HG03139 (cell line): ENCODE data around the gene PPP2R2D.
"Not testable (repeated sequence)": the region's sequence is repeated elsewhere in the genome, so short reads cannot be mapped to it uniquely, and the experiment has no call there.

ENCODE experiments used
- ATAC-seq: cut with Tn5 transposase; IDR thresholded peaks from one replicate; pipeline ENCODE4 v1.9.1; 2021; ENCODE audit not compliant: unreplicated experiment

PPP2R2D gene

GRCh38 chr10:131866673-131867072 is 34.1 kb upstream of the PPP2R2D start:
- ATAC-seq = no peak

- no peak for ATAC-seq
These were observed 32.4 kb upstream of the PPP2R2D start for GRCh38 chr10:131868436-131868835.

GRCh38 chr10:131869344-131869743 is 31.5 kb upstream of the PPP2R2D start:
- ATAC-seq = no peak

- no peak for ATAC-seq
These were observed 30.4 kb upstream of the PPP2R2D start for GRCh38 chr10:131870411-131870810.

- ATAC-seq = no peak
These were observed 29.8 kb upstream of the PPP2R2D start for GRCh38 chr10:131870831-131871672.

- no peak for ATAC-seq
These were observed 29.2 kb upstream of the PPP2R2D start for GRCh38 chr10:131871673-131872005.

GRCh38 chr10:131872011-131872826 is 28.6 kb upstream of the PPP2R2D start:
- ATAC-seq = no peak

GRCh38 chr10:131872827-131873375 is 27.9 kb upstream of the PPP2R2D start:
- ATAC-seq = no peak

- no peak for ATAC-seq
These were observed 25.8 kb upstream of the PPP2R2D start for GRCh38 chr10:131874991-131875451.

- ATAC-seq = no peak
These were observed 25.3 kb upstream of the PPP2R2D start for GRCh38 chr10:131875501-131875900.

GRCh38 chr10:131876017-131876416 is 24.8 kb upstream of the PPP2R2D start:
- ATAC-seq = no peak

- no peak for ATAC-seq
These were observed 24.3 kb upstream of the PPP2R2D start for GRCh38 chr10:131876508-131876907.

GRCh38 chr10:131880016-131880590 is 20.7 kb upstream of the PPP2R2D start:
- ATAC-seq = no peak

GRCh38 chr10:131881104-131881880 is 19.5 kb upstream of the PPP2R2D start:
- no peak for ATAC-seq

- ATAC-seq = no peak
These were observed 18.7 kb upstream of the PPP2R2D start for GRCh38 chr10:131882151-131882550.

- no peak for ATAC-seq
These were observed 18.0 kb upstream of the PPP2R2D start for GRCh38 chr10:131882590-131883451.

- not testable (repeated sequence) for ATAC-seq
These were observed 17.0 kb upstream of the PPP2R2D start for GRCh38 chr10:131883621-131884393.

- peak; percentile 95 for ATAC-seq
These were observed 15.2 kb upstream of the PPP2R2D start for GRCh38 chr10:131885391-131886165.
